Measurements from ENCODE around the gene ADD1. TPM values are rescaled to one million over a fixed set of nuclear protein-coding genes. Genes with fewer than 3 reads are reported as not detected.

ADD1 gene
- total and polyA plus RNA-seq, 2 of the 13 experiments (the other 11 are each of a cell fraction or from before 2014, with no cell fraction given): 73.9 to 122 TPM

GRCh38 chr4:2934813-2935761 lies 91.4 kb downstream of the ADD1 start (continued):
- TF ChIP-seq ZFP36 (IDR thresholded peaks at IDR 0.05; ENCODE audit: borderline replicate concordance, low read depth, low read length, partially characterized antibody) (no peak), ZNF335 (CRISPR knock-in tag; IDR thresholded peaks at IDR 0.05) (peak; percentile 47; the same call in 1 of the 2 replicates), SOX13 (IDR thresholded peaks at IDR 0.05) (no peak), SOX13 (CRISPR knock-in tag; conservative IDR thresholded peaks at IDR 0.05 in 1 of 2, IDR thresholded peaks at IDR 0.05 in 1 of 2) (peak in 1 of 2 experiments; percentile 28; a peak in 1 of 4 replicates), ATF7-NPFF (CRISPR knock-in tag; IDR thresholded peaks at IDR 0.05; ENCODE audit: low read depth) (peak; percentile 75), MED1 (CRISPR knock-in tag; IDR thresholded peaks at IDR 0.05) (peak; percentile 46; the same call in 1 of the 2 replicates), KAT7 (CRISPR knock-in tag; IDR thresholded peaks at IDR 0.05; ENCODE audit: borderline replicate concordance) (0 out of 2 replicates have a peak, but pooled peaks have one; percentile 38), EZH2 (conservative IDR thresholded peaks at IDR 0.05; ENCODE audit: low read depth, low read length) (no peak), KLF12 (CRISPR knock-in tag; IDR thresholded peaks at IDR 0.05; ENCODE audit: borderline replicate concordance) (peak; percentile 93; the same call in 1 of the 2 replicates), ZNF841 (CRISPR knock-in tag; IDR thresholded peaks at IDR 0.05; ENCODE audit: borderline replicate concordance) (no peak), ZKSCAN5 (CRISPR knock-in tag; IDR thresholded peaks at IDR 0.05) (no peak), ZBTB26 (CRISPR knock-in tag; IDR thresholded peaks at IDR 0.05; ENCODE audit: borderline replicate concordance) (no peak), MEIS1 (CRISPR knock-in tag; IDR thresholded peaks at IDR 0.05; ENCODE audit: borderline replicate concordance) (0 out of 2 replicates have a peak, but pooled peaks have one; percentile 39), SNRNP70 (IDR thresholded peaks at IDR 0.05; ENCODE audit: low read depth, low read length) (no peak), KAT8 (CRISPR knock-in tag; IDR thresholded peaks at IDR 0.05) (peak; percentile 84), ZNF441 (CRISPR knock-in tag; IDR thresholded peaks at IDR 0.05; ENCODE audit: borderline replicate concordance) (peak; percentile 38; the same call in 1 of the 2 replicates), U2AF1 (optimal IDR thresholded peaks at IDR 0.05; ENCODE audit: low read depth, low read length) (no peak), STAG1 (CRISPR knock-in tag; IDR thresholded peaks at IDR 0.05) (no peak), ERF (CRISPR knock-in tag; IDR thresholded peaks at IDR 0.05) (peak; percentile 74; the same call in 1 of the 2 replicates), NFIB (CRISPR knock-in tag; IDR thresholded peaks at IDR 0.05; ENCODE audit: borderline replicate concordance) (no peak), CENPX (CRISPR knock-in tag; IDR thresholded peaks at IDR 0.05) (no peak), TCF12 (IDR thresholded peaks at IDR 0.05) (no peak), TCF12 (CRISPR knock-in tag; IDR thresholded peaks at IDR 0.05) (no peak)
- TF ChIP-seq, protein P1, sequence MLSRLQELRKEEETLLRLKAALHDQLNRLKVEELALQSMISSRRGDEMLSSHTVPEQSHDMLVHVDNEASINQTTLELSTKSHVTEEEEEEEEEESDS (CRISPR knock-in tag; IDR thresholded peaks at IDR 0.05; ENCODE audit: borderline replicate concordance): no peak
- TF ChIP-seq, protein P2, sequence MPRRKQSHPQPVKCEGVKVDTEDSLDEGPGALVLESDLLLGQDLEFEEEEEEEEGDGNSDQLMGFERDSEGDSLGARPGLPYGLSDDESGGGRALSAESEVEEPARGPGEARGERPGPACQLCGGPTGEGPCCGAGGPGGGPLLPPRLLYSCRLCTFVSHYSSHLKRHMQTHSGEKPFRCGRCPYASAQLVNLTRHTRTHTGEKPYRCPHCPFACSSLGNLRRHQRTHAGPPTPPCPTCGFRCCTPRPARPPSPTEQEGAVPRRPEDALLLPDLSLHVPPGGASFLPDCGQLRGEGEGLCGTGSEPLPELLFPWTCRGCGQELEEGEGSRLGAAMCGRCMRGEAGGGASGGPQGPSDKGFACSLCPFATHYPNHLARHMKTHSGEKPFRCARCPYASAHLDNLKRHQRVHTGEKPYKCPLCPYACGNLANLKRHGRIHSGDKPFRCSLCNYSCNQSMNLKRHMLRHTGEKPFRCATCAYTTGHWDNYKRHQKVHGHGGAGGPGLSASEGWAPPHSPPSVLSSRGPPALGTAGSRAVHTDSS (CRISPR knock-in tag; conservative IDR thresholded peaks at IDR 0.05): no peak
- TF ChIP-seq, protein P3, sequence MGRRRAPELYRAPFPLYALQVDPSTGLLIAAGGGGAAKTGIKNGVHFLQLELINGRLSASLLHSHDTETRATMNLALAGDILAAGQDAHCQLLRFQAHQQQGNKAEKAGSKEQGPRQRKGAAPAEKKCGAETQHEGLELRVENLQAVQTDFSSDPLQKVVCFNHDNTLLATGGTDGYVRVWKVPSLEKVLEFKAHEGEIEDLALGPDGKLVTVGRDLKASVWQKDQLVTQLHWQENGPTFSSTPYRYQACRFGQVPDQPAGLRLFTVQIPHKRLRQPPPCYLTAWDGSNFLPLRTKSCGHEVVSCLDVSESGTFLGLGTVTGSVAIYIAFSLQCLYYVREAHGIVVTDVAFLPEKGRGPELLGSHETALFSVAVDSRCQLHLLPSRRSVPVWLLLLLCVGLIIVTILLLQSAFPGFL (CRISPR knock-in tag; IDR thresholded peaks at IDR 0.05): 0 out of 2 replicates have a peak, but pooled peaks have one; percentile 17
